ENCODE results near the gene CCDC117. TPM values are rescaled to one million over a fixed set of nuclear protein-coding genes. Genes with fewer than 3 reads are reported as not detected.

Gene CCDC117, protein sequence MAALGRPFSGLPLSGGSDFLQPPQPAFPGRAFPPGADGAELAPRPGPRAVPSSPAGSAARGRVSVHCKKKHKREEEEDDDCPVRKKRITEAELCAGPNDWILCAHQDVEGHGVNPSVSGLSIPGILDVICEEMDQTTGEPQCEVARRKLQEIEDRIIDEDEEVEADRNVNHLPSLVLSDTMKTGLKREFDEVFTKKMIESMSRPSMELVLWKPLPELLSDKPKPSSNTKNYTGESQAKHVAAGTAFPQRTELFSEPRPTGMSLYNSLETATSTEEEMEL
- total RNA-seq: 21.6 and 34.5 TPM in 2 replicates

DNA sequence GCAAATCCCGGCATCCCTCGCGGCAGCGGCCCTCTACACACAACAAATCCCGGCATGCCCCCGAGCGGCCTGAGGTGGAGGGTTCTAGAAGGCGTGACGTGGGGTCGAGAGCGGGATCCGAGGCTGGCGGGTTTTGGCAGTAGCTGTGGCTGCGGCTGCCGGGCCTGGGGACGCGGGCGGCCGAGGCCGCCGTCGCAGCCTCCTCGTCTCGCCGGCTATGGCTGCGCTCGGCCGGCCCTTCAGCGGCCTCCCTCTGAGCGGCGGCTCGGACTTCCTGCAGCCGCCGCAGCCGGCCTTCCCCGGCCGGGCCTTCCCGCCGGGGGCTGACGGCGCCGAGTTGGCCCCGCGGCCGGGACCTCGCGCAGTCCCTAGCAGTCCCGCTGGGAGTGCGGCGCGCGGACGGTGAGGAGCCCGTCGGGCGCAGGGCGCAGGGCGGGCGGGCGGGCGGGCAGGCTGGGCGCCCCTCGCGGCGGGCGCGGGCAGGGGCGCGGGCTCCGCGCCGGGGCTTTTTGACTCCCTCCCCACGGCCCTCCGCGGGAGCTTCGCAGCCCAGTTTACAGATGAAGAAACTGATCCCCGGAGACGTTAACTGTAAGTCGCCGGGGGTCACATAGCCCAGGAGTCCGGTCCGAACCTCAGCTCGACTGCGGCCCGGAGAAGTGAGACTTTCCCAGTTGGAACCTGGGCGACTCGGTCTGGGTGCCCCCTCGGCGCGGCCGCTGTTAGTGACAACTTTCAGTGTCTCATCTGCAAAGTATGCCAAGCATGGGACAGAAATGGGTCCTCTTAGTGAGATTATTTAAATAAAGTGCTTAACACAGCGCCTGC, at the start of gene CCDC117:
Gene CCDC117, plus strand, starts transcription at position 63 of the 828 bp plus-strand sequence. Its CDS starts 155 bp downstream, at position 218.
- DNase-seq (ENCODE audit: low read depth): peak; percentile 96
- TF ChIP-seq, protein P1, sequence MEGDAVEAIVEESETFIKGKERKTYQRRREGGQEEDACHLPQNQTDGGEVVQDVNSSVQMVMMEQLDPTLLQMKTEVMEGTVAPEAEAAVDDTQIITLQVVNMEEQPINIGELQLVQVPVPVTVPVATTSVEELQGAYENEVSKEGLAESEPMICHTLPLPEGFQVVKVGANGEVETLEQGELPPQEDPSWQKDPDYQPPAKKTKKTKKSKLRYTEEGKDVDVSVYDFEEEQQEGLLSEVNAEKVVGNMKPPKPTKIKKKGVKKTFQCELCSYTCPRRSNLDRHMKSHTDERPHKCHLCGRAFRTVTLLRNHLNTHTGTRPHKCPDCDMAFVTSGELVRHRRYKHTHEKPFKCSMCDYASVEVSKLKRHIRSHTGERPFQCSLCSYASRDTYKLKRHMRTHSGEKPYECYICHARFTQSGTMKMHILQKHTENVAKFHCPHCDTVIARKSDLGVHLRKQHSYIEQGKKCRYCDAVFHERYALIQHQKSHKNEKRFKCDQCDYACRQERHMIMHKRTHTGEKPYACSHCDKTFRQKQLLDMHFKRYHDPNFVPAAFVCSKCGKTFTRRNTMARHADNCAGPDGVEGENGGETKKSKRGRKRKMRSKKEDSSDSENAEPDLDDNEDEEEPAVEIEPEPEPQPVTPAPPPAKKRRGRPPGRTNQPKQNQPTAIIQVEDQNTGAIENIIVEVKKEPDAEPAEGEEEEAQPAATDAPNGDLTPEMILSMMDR (IDR thresholded peaks at IDR 0.05; ENCODE audit: insufficient read depth, low read depth, low read length): peak; percentile 23
- H3K4me3 ChIP-seq (ENCODE audit: low read depth, low read length): peak within 1 kb of the TSS; percentile 73

DNA sequence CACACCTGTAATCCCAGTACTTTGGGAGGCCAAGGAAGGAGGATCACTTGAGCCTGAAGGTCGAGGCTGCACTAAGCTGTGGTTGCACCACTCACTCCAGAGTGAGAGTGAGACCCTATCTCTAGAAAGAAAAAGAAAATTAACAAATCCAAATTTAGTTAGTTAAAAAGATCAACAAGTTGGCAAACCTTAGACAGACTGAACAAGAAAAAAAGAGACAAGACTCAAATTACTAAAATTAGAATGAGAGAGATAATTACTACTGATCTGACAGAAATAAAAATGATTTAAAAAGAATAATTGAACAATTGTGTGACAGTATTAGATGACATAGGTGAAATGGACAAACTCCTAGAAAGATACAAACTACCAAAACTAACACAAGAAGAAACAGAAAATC, 44.5 kb upstream of the CCDC117 start:
- TF ChIP-seq, protein P1 (IDR thresholded peaks at IDR 0.05; ENCODE audit: insufficient read depth, low read depth, low read length): no peak
- no peak for DNase-seq (ENCODE audit: low read depth)
- H3K4me3 ChIP-seq (ENCODE audit: low read depth, low read length): no peak overlapping the region

DNA sequence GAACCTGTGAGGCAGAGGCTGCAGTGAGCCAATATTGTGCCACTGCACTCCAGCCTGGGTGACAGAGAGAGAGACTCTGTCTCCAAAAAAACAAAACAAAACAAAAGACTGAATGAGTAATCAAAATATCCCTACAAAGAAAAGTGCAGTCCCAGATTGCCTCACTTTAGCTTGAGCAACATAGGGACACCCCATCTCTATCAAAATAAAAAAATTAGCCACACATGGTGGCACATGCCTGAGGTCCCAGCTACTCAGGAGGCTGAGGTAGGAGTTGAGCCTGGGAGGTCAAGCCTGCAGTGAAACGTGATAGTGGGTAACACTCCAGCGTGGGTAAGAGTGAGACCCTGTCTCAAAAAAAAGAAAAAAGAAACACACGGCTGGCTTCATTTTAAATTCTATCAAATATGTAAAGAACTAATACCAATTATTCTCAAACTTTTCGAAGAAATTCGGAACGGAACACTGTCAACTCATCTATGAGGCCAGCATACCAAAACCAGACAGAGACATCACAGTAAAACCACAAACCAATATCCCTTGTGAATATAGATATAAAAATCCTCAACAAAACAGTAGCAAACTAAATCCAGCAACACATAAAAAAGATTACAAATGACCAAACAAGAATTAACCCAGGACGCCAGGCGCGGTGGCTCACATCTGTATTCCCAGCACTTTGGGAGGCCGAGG, 43.7 kb upstream of the CCDC117 start:
- no peak overlapping the region for H3K4me3 ChIP-seq (ENCODE audit: low read depth, low read length)
- TF ChIP-seq, protein P1 (IDR thresholded peaks at IDR 0.05; ENCODE audit: insufficient read depth, low read depth, low read length): no peak
- peak; percentile 59 for DNase-seq (ENCODE audit: low read depth)

DNA sequence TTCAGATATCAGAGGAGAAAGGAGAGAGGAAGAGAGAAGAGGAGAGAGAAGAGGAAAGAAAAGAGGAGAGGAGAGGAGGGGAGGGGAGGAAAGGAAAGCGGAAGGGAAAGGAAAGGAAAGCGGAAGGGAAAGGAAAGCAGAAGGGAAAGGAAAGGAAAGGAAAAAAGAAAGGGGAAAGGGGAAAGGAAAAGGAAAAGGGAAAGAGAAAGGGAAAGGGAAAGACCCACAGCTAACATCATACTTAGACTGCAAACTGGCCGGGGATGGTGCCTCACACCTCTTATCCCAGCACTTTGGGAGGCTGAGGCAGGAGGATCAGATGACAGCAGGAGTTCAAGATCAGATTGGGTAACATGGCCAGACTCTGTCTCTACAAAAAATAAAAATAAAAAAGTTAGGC, 42.3 kb upstream of the CCDC117 start:
- TF ChIP-seq, protein P1 (IDR thresholded peaks at IDR 0.05; ENCODE audit: insufficient read depth, low read depth, low read length): no peak
- H3K4me3 ChIP-seq (ENCODE audit: low read depth, low read length): no peak overlapping the region
- DNase-seq (ENCODE audit: low read depth): no peak

DNA sequence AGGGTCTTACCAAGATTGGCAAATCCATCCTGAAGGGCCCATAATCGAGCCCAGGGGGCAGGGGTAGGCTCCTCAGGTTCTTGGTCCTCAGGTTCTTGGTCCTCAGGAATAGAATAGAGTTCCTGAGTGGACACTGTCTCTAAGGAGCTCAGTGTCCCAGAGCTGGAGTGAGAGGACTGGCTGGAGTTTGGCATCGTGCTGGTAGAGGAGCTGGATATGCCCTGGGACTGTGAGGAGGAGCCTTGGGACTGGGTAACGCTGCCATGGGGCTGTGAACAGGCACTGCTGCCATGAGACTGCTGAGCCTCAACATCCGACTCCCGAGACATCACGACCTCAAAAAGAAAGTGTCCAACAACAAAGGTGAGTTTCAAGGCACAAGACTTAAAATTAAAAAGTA, 38.1 kb upstream of the CCDC117 start:
- TF ChIP-seq, protein P1 (IDR thresholded peaks at IDR 0.05; ENCODE audit: insufficient read depth, low read depth, low read length): no peak
- H3K4me3 ChIP-seq (ENCODE audit: low read depth, low read length): no peak overlapping the region
- DNase-seq (ENCODE audit: low read depth): no peak

DNA sequence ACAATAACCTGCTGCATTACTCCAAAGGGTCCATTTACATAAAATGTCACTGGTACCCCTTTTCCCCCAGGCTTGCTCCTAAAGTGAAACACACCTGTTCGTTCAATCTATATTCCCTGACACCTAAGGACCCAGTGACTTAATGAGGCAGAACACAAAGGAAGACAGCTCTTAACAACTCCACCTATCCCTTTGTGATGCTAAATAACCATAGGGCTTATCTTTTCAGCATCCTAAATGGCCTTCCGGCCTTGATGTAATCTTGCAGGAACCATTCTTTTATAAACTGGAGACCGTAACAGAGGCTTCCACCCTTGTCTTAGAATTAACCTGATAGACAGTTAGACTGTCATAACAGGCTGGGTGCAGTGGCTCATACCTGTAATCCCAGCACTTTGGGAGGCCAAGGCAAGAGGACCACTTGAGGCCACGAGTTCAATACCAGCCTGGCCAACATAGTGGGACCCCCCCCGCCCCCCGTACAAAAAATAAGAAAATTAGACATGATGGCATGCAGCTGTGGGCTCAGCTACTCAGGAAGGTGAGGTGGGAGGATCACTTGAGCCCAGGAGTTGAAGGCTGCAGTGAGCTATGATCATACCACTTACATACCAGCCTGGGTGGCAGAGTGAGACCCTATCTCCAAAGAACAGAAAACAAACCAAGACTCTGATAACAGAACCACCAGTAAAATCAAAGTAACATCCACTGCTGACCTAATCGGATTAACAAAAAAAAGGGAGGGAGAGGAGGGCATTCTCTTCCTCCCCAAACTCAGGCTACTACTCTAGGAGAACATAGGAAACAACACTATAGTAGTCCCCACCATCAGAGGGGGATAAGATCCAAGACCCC, 36.0 kb upstream of the CCDC117 start:
- no peak for DNase-seq (ENCODE audit: low read depth)
- TF ChIP-seq, protein P1 (IDR thresholded peaks at IDR 0.05; ENCODE audit: insufficient read depth, low read depth, low read length): no peak
- H3K4me3 ChIP-seq (ENCODE audit: low read depth, low read length): no peak overlapping the region
